Esophagus (tissue), 2 donors: ENCODE measurements around the gene NXN. TPM values are rescaled to one million over a fixed set of nuclear protein-coding genes. Genes with fewer than 3 reads are reported as not detected.
"Not testable (repeated sequence)": the region's sequence is repeated elsewhere in the genome, so short reads cannot be mapped to it uniquely, and the experiment has no call there.

Source experiments
- H3K27ac ChIP-seq, 2 donors: one replicate each; pipeline ENCODE4 v1.5.1; 2013; ENCODE audit warnings: low read depth in 2 of 2, mild to moderate bottlenecking in 2 of 2, inconsistent platforms in 1 of 2, low read length in 1 of 2, moderate library complexity in 1 of 2
- H3K27me3 ChIP-seq, 2 donors: one replicate each; pipeline ENCODE4 v1.6.1; 2013; ENCODE audit warnings: low read length in 2 of 2, control low read depth in 1 of 2, mild to moderate bottlenecking in 1 of 2; ENCODE audit not compliant: insufficient read depth in 2 of 2, control insufficient read depth in 1 of 2
- H3K36me3 ChIP-seq, 2 donors: one replicate each; pipeline ENCODE4 v1.6.1; 2013; ENCODE audit warnings: low read length in 1 of 2; ENCODE audit not compliant: control insufficient read depth in 2 of 2, insufficient read depth in 2 of 2
- H3K4me1 ChIP-seq, 2 donors: one replicate each; pipeline ENCODE4 v1.6.1; 2013; ENCODE audit warnings: low read length in 1 of 2; ENCODE audit not compliant: control insufficient read depth in 2 of 2, insufficient read depth in 2 of 2
- H3K4me3 ChIP-seq, 2 donors: one replicate each; pipeline ENCODE4 v1.5.1; 2013; ENCODE audit warnings: low read length in 2 of 2, mild to moderate bottlenecking in 2 of 2, low read depth in 1 of 2, moderate library complexity in 1 of 2
- H3K9me3 ChIP-seq, 2 donors: one replicate each; pipeline ENCODE4 v1.6.1; 2013; ENCODE audit warnings: mild to moderate bottlenecking in 2 of 2, low read depth in 1 of 2, low read length in 1 of 2, moderate library complexity in 1 of 2; ENCODE audit not compliant: control insufficient read depth in 2 of 2, insufficient read depth in 1 of 2
- WGBS, 2 donors: extraction: QIAGEN DNeasy Blood & Tissue Kit; methylation state at CpG; one replicate each; pipeline ENCODE4 v1.1.7; 2013; 5-methylcytosine and 5-hydroxymethylcytosine counted together
- polyA plus RNA-seq, 2 donors: library from polyadenylated mRNA; stranded (reverse); fragments of 200-250 nt; gene quantifications; one replicate each; pipeline ENCODE4 v1.2.3, GENCODE V29; 2013
- donor health status: healthy with polysubstance abuse.
- donor health status: Bipolar disorder and iron deficiency.

NXN gene
- polyA plus RNA-seq, 2 donors = 10.1 to 24.0 TPM

- Histone ChIP-seq H3K27me3 (no peaks in the 10 kb centered on the region), H3K4me1 (peaks cover 0 to 4% of the 10 kb centered on the region in 2 donors), H3K4me3 (no peak overlapping the region), H3K9me3 (no peaks in the 10 kb centered on the region), H3K36me3 (peaks cover 2 to 11% of the 10 kb centered on the region in 2 donors), H3K27ac (peak overlapping the region; percentile 6 to 56)
- 57 to 62% methylated on average over 14 of the region's 14 CpGs for WGBS, 2 donors
Observed at GRCh38 chr17:795276-795675, 184.3 kb downstream of the NXN start.

GRCh38 chr17:794876-795275, 184.7 kb downstream of the NXN start:
- Histone ChIP-seq H3K36me3 (peaks cover 2 to 9% of the 10 kb centered on the region in 2 donors), H3K27ac (peak overlapping the region; percentile 6 to 56), H3K4me1 (peaks cover 0 to 6% of the 10 kb centered on the region in 2 donors), H3K9me3 (no peaks in the 10 kb centered on the region), H3K27me3 (no peaks in the 10 kb centered on the region), H3K4me3 (no peak overlapping the region)
- WGBS, 2 donors = 6 to 12% methylated on average over 18 of the region's 18 CpGs

- Histone ChIP-seq H3K9me3 (no peaks in the 10 kb centered on the region), H3K27me3 (no peaks in the 10 kb centered on the region), H3K36me3 (peaks cover 5 to 18% of the 10 kb centered on the region in 2 donors), H3K27ac (peak overlapping the region in 1 of 2 donors; percentile 91), H3K4me1 (peaks cover 0 to 9% of the 10 kb centered on the region in 2 donors), H3K4me3 (no peak overlapping the region)
- 66 to 67% methylated on average over 9 of the region's 9 CpGs for WGBS, 2 donors
Observed at GRCh38 chr17:792277-792676, 187.3 kb downstream of the NXN start.

GRCh38 chr17:791829-792228, 187.7 kb downstream of the NXN start:
- Histone ChIP-seq H3K27me3 (no peaks in the 10 kb centered on the region), H3K36me3 (peaks cover 5 to 17% of the 10 kb centered on the region in 2 donors), H3K4me1 (peaks cover 0 to 9% of the 10 kb centered on the region in 2 donors), H3K9me3 (no peaks in the 10 kb centered on the region), H3K27ac (peak overlapping the region; percentile 36 to 91), H3K4me3 (no peak overlapping the region)
- 85 to 88% methylated on average over 19 of the region's 19 CpGs for WGBS, 2 donors

GRCh38 chr17:790874-791247, 188.7 kb downstream of the NXN start:
- H3K27ac ChIP-seq = peak overlapping the region; percentile 10 to 84
- WGBS, 2 donors = 62 to 69% methylated on average over 9 to 10 of the region's 12 CpGs
- not testable (repeated sequence) for H3K4me3 ChIP-seq, H3K27me3 ChIP-seq, H3K9me3 ChIP-seq, H3K4me1 ChIP-seq
- H3K36me3 ChIP-seq = peaks cover 5 to 15% of the 10 kb centered on the region in 2 donors

GRCh38 chr17:789931-790873, 189.4 kb downstream of the NXN start:
- H3K9me3 ChIP-seq, H3K27me3 ChIP-seq, H3K4me1 ChIP-seq: not testable (repeated sequence)
- Histone ChIP-seq H3K36me3 (peaks cover 5 to 15% of the 10 kb centered on the region in 2 donors), H3K4me3 (peak overlapping the region in 1 of 2 donors; percentile 9), H3K27ac (peak overlapping the region; percentile 86 to 97)
- WGBS, 2 donors = 38 to 49% methylated on average over 31 to 38 of the region's 38 CpGs

GRCh38 chr17:789160-789840, 190.3 kb downstream of the NXN start:
- H3K27me3 ChIP-seq = no peaks in the 10 kb centered on the region
- H3K27ac ChIP-seq = peak overlapping the region; percentile 86 to 97
- WGBS, 2 donors = 55 to 61% methylated on average over 14 of the region's 14 CpGs
- peaks cover 0 to 9% of the 10 kb centered on the region in 2 donors for H3K4me1 ChIP-seq
- peaks cover 5 to 15% of the 10 kb centered on the region in 2 donors for H3K36me3 ChIP-seq
- H3K4me3 ChIP-seq = no peak overlapping the region
- no peaks in the 10 kb centered on the region for H3K9me3 ChIP-seq

GRCh38 chr17:788551-788950, 191.0 kb downstream of the NXN start:
- WGBS, 2 donors = 68 to 80% methylated on average over 4 of the region's 4 CpGs
- no peaks in the 10 kb centered on the region for H3K9me3 ChIP-seq
- no peak overlapping the region for H3K4me3 ChIP-seq
- peaks cover 0 to 9% of the 10 kb centered on the region in 2 donors for H3K4me1 ChIP-seq
- H3K36me3 ChIP-seq = peaks cover 5 to 15% of the 10 kb centered on the region in 2 donors
- H3K27me3 ChIP-seq = no peaks in the 10 kb centered on the region
- H3K27ac ChIP-seq = peak overlapping the region; percentile 86 to 97

- WGBS, 2 donors = 73 to 88% methylated on average over 12 of the region's 12 CpGs
- Histone ChIP-seq H3K27ac (peak overlapping the region; percentile 8 to 52), H3K36me3 (peaks cover 5 to 15% of the 10 kb centered on the region in 2 donors), H3K4me1 (peaks cover 0 to 15% of the 10 kb centered on the region in 2 donors), H3K9me3 (no peaks in the 10 kb centered on the region), H3K4me3 (no peak overlapping the region), H3K27me3 (no peaks in the 10 kb centered on the region)
Observed at GRCh38 chr17:787641-788221, 191.8 kb downstream of the NXN start.
